SU-DHL-6 (cell line): ENCODE results near the gene P2RX3.

Source experiments
- H2AFZ ChIP-seq: fragments of 200-600 bp; sonication (generic); 2 replicates; pipeline ENCODE4 v1.6.1; 2014; ENCODE audit warnings: low read depth, mild to moderate bottlenecking, moderate library complexity, mixed read lengths, antibody characterized with exemption, low read length; ENCODE audit not compliant: severe bottlenecking
- H3F3A ChIP-seq: fragments of 200-600 bp; shearing (Covaris generic); 2 replicates; pipeline ENCODE4 v1.6.0; 2016; ENCODE audit warnings: antibody characterized with exemption, mild to moderate bottlenecking; ENCODE audit not compliant: insufficient read depth
- H3K27ac ChIP-seq: fragments of 200-600 bp; sonication (generic); 2 replicates; pipeline ENCODE4 v1.5.1; 2016; ENCODE audit warnings: low read depth, mild to moderate bottlenecking, low read length, moderate library complexity, mixed read lengths
- H3K27me3 ChIP-seq: fragments of 200-600 bp; sonication (generic), shearing (Covaris generic); 2 replicates; pipeline ENCODE4 v1.6.0; 2014; ENCODE audit warnings: mild to moderate bottlenecking, low read length
- H3K36me3 ChIP-seq: fragments of 200-600 bp; sonication (generic); 2 replicates; pipeline ENCODE4 v1.6.1; 2014; ENCODE audit warnings: mild to moderate bottlenecking, low read length, mixed read lengths
- H3K4me2 ChIP-seq: fragments of 300-600, 200-600 bp; shearing (Covaris generic), sonication (generic); 2 replicates; pipeline ENCODE4 v1.6.0; 2014; ENCODE audit warnings: low read length, low read depth, mild to moderate bottlenecking; ENCODE audit not compliant: poor library complexity, severe bottlenecking
- H3K4me3 ChIP-seq: fragments of 200-600 bp; sonication (generic); 2 replicates; pipeline ENCODE4 v1.5.1; 2014; ENCODE audit warnings: antibody characterized with exemption, low read length, mild to moderate bottlenecking, mixed read lengths; ENCODE audit not compliant: insufficient read depth, poor library complexity, severe bottlenecking
- H3K79me2 ChIP-seq: fragments of 200-600 bp; sonication (generic); 2 replicates; pipeline ENCODE4 v1.6.1; 2014; ENCODE audit warnings: mild to moderate bottlenecking, low read length, moderate library complexity; ENCODE audit not compliant: insufficient read depth
- H3K9ac ChIP-seq: fragments of 200-600 bp; sonication (generic); 2 replicates; pipeline ENCODE4 v1.7.0; 2014; ENCODE audit warnings: mild to moderate bottlenecking, low read length
- H3K9me2 ChIP-seq: fragments of 200-600 bp; sonication (generic); replicated peaks from 2 replicates; pipeline ENCODE4 v1.6.1; 2014; ENCODE audit warnings: low read length; ENCODE audit not compliant: insufficient read depth
- H3K9me3 ChIP-seq: fragments of 200-600 bp; sonication (generic); 2 replicates; pipeline ENCODE4 v1.6.1; 2014; ENCODE audit warnings: low read length, mixed read lengths; ENCODE audit not compliant: insufficient read depth
- H4K20me1 ChIP-seq: fragments of 200-600 bp; sonication (generic); 2 replicates; pipeline ENCODE4 v1.6.1; 2014; ENCODE audit warnings: low read depth, mild to moderate bottlenecking, antibody characterized with exemption, low read length, moderate library complexity, mixed read lengths
- EZH2phosphoT487 ChIP-seq: fragments of 200-600 bp; sonication (generic), shearing (Covaris generic); conservative IDR thresholded peaks from 2 replicates; pipeline ENCODE4 v1.6.1; 2018; ENCODE audit warnings: mild to moderate bottlenecking, antibody characterized with exemption, low read length, moderate library complexity, mixed read lengths
- TF ChIP-seq, protein P1 (sequence below): fragments of 200-600 bp; sonication (generic); IDR thresholded peaks from one replicate; pipeline ENCODE4 v1.5.1; 2017; ENCODE audit warnings: antibody characterized with exemption, mild to moderate bottlenecking, low read length, moderate library complexity; ENCODE audit not compliant: insufficient read depth, poor library complexity, severe bottlenecking

Gene P2RX3

DNA sequence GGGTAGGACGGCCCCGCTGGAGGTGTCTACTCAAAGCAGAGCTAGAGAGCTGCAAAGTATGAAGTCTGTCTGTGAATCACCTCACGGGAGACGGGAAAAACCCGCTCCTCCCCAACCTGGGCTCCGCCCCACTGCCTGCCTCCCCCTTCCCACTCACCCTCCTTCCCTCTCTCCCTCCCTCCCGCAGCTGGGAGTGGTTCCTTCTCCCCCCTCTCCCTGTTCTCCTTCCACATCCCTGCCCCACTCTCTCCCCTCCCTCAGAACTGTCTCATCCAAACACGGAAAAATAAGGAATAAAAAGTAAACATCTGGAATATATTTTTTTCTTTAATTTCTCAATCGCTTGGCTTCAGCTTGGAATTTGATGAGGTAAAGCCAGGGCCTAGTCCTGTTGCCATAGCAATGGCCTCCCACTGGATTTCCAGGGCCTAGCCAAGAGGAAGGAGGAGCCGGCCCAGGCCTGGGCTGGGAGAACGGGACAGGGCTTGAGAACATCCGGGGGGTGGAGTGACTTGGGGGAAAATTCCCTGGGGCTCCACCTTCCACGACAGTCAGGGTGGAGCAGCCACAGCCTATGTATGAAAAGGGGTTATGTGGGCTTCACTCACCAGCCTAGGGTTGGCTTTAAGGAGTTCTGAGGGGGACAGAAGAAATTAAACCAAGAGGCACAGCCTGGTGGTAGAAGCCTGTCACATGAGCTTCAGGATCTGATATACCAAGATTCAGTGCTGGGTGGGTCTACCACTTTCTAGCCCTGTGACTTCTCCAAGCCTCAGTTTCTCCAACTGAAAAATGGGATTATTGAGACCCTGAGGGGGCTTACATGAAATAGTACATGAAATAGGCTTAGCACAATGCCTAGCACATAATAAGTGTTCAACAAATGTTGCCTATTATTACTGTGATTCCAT is 15.6 kb upstream of the P2RX3 start:
- Histone ChIP-seq H3K27ac (no peak overlapping the region), H3K9me3 (no peaks in the 10 kb centered on the region), H3K36me3 (peaks cover 7% of the 10 kb centered on the region; the same call in 1 of the 2 replicates), H2AFZ (no peak overlapping the region), H3K79me2 (no peaks in the 10 kb centered on the region), H3K9ac (no peak overlapping the region), H3K4me3 (no peak overlapping the region), H3K4me2 (no peak overlapping the region), H3F3A (peaks cover 16% of the 10 kb centered on the region), H3K27me3 (no peaks in the 10 kb centered on the region), H3K9me2 (no peaks in the 10 kb centered on the region), H4K20me1 (no peaks in the 10 kb centered on the region)
- no peak for TF ChIP-seq EZH2phosphoT487
- TF ChIP-seq, protein P1, sequence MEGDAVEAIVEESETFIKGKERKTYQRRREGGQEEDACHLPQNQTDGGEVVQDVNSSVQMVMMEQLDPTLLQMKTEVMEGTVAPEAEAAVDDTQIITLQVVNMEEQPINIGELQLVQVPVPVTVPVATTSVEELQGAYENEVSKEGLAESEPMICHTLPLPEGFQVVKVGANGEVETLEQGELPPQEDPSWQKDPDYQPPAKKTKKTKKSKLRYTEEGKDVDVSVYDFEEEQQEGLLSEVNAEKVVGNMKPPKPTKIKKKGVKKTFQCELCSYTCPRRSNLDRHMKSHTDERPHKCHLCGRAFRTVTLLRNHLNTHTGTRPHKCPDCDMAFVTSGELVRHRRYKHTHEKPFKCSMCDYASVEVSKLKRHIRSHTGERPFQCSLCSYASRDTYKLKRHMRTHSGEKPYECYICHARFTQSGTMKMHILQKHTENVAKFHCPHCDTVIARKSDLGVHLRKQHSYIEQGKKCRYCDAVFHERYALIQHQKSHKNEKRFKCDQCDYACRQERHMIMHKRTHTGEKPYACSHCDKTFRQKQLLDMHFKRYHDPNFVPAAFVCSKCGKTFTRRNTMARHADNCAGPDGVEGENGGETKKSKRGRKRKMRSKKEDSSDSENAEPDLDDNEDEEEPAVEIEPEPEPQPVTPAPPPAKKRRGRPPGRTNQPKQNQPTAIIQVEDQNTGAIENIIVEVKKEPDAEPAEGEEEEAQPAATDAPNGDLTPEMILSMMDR: no peak

DNA sequence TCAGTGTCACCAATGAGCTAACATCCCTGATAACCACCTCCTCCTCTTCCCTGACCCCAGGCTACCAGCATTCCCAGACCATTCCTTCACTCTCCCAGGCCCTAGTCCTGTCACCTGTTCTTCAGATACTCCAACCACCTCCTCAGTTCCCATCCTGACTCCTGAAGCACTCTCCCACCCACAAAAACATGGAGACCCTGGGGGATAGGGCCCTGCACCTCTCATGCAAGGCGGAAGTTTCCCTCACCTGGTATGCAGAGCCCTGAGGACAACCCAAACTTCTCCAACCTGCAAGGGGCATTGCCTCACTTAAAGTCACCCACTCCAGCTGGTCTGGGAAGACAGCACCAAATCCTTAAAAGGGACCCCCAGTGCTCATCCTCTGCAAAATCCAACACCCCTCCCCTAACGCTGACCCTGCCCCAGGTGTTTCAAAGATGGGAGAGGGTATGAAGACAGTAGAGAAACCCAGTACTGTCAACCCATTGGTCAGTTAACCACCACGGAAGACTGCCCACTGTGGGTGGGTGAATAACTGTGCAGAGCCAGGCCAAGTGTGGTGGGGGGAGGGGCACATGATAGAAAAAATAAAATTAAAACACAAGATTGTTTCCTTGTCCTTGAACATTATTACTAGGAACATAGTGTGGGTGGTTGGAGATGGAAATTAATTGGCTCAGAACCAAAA is 14.8 kb upstream of the P2RX3 start:
- Histone ChIP-seq H3K4me2 (peak overlapping the region; percentile 61), H3K9me3 (no peaks in the 10 kb centered on the region), H3K27me3 (no peaks in the 10 kb centered on the region), H3K4me3 (no peak overlapping the region), H3K36me3 (peaks cover 7% of the 10 kb centered on the region; the same call in 1 of the 2 replicates), H3K9me2 (no peaks in the 10 kb centered on the region), H3K27ac (no peak overlapping the region), H3F3A (peaks cover 16% of the 10 kb centered on the region), H3K79me2 (no peaks in the 10 kb centered on the region), H4K20me1 (no peaks in the 10 kb centered on the region), H3K9ac (no peak overlapping the region), H2AFZ (no peak overlapping the region)
- TF ChIP-seq, protein P1: no peak
- TF ChIP-seq EZH2phosphoT487: no peak

DNA sequence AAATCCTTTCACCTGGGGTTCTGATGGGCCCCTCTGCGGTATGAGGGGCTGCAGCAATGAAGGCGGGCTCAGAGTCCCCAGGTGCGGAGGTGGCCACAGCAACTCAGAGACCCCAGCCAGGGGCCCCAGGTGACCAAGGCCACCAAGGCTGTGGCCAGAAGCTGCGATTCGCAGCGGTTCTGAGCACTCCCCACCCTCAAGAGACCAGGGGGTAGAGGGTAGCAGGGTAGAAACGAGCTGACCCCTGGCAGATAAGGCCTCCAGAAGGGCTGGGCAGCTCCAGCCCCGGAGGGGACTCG is 14.3 kb upstream of the P2RX3 start:
- Histone ChIP-seq H2AFZ (no peak overlapping the region), H4K20me1 (no peaks in the 10 kb centered on the region), H3K9ac (peak overlapping the region; percentile 53; the same call in 1 of the 2 replicates), H3F3A (peaks cover 16% of the 10 kb centered on the region), H3K36me3 (peaks cover 7% of the 10 kb centered on the region; the same call in 1 of the 2 replicates), H3K4me2 (peak overlapping the region; percentile 61), H3K79me2 (no peaks in the 10 kb centered on the region), H3K9me3 (no peaks in the 10 kb centered on the region), H3K27ac (no peak overlapping the region), H3K27me3 (no peaks in the 10 kb centered on the region), H3K4me3 (peak overlapping the region; percentile 38), H3K9me2 (no peaks in the 10 kb centered on the region)
- no peak for TF ChIP-seq EZH2phosphoT487
- TF ChIP-seq, protein P1: no peak
